HG02938 (cell line): ENCODE data around the gene GNPTAB.
"Not testable (repeated sequence)": the region's sequence is repeated elsewhere in the genome, so short reads cannot be mapped to it uniquely, and the experiment has no call there.

ENCODE experiments used
- ATAC-seq: cut with Tn5 transposase; IDR thresholded peaks from one replicate; pipeline ENCODE4 v1.9.1; 2021; ENCODE audit warnings: mild to moderate bottlenecking, moderate library complexity; ENCODE audit not compliant: unreplicated experiment

The GNPTAB gene

GRCh38 chr12:101854747-101855146 lies 24.0 kb upstream of the GNPTAB start:
- ATAC-seq: peak; percentile 34

GRCh38 chr12:101852998-101853397 lies 22.2 kb upstream of the GNPTAB start:
- ATAC-seq: no peak

- no peak for ATAC-seq
Measured at GRCh38 chr12:101850199-101850598, 19.4 kb upstream of the GNPTAB start.

- ATAC-seq: no peak
Measured at GRCh38 chr12:101847325-101847724, 16.6 kb upstream of the GNPTAB start.

- ATAC-seq: no peak
Measured at GRCh38 chr12:101845137-101845711, 14.5 kb upstream of the GNPTAB start.

- no peak for ATAC-seq
Measured at GRCh38 chr12:101841069-101841468, 10.3 kb upstream of the GNPTAB start.

- no peak for ATAC-seq
Measured at GRCh38 chr12:101839324-101840283, 8.8 kb upstream of the GNPTAB start.

- peak; percentile 46 for ATAC-seq
Measured at GRCh38 chr12:101838628-101839323, 8.0 kb upstream of the GNPTAB start.

GRCh38 chr12:101832030-101832429 lies 1.3 kb upstream of the GNPTAB start:
- ATAC-seq: no peak

- ATAC-seq: peak; percentile 3
Measured at GRCh38 chr12:101829639-101830366, 956 bp downstream of the GNPTAB start.

GRCh38 chr12:101828463-101829196 lies 2.1 kb downstream of the GNPTAB start:
- ATAC-seq: no peak

GRCh38 chr12:101826766-101827368 lies 3.9 kb downstream of the GNPTAB start:
- no peak for ATAC-seq

- ATAC-seq: no peak
Measured at GRCh38 chr12:101824831-101825230, 5.9 kb downstream of the GNPTAB start.

GRCh38 chr12:101823891-101824290 lies 6.9 kb downstream of the GNPTAB start:
- ATAC-seq: peak; percentile 70

- no peak for ATAC-seq
Measured at GRCh38 chr12:101823039-101823438, 7.7 kb downstream of the GNPTAB start.

- peak; percentile 50 for ATAC-seq
Measured at GRCh38 chr12:101819467-101819866, 11.3 kb downstream of the GNPTAB start.

- ATAC-seq: not testable (repeated sequence)
Measured at GRCh38 chr12:101818689-101819088, 12.1 kb downstream of the GNPTAB start.

GRCh38 chr12:101813117-101813516 lies 17.6 kb downstream of the GNPTAB start:
- no peak for ATAC-seq

GRCh38 chr12:101812716-101813115 lies 18.0 kb downstream of the GNPTAB start:
- ATAC-seq: not testable (repeated sequence)

- not testable (repeated sequence) for ATAC-seq
Measured at GRCh38 chr12:101811342-101811741, 19.4 kb downstream of the GNPTAB start.
